ENCODE data around the gene SLC7A6. TPM values are rescaled to one million over a fixed set of nuclear protein-coding genes. Genes with fewer than 3 reads are reported as not detected.
A peak's percentile ranks its signal among the peaks of the same experiment; 100 is the strongest.

SLC7A6 gene
- total and polyA plus RNA-seq, 2 of the 13 experiments (the other 11 are each of a cell fraction or from before 2014, with no cell fraction given): 35.8 to 70.8 TPM

GRCh38 chr16:68228652-68229051 lies 35.7 kb upstream of the SLC7A6 start:
- DNase-seq (ENCODE audit: low spot score): no peak

GRCh38 chr16:68229431-68230175 lies 34.7 kb upstream of the SLC7A6 start:
- H2AFZ ChIP-seq (ENCODE audit: low read length): no peak overlapping the region
- BruUV-seq (replicated peaks): no TSS peak
- WGBS (ENCODE audit: low lambda C conversion rate): 77% methylated on average over 4 of the region's 4 CpGs
- no peak overlapping the region for H3K4me2 ChIP-seq (ENCODE audit: low read depth, low read length)
- no peaks in the 10 kb centered on the region for H3K9me3 ChIP-seq (ENCODE audit: low read length)
- peaks cover 13% of the 10 kb centered on the region for H3K79me2 ChIP-seq (ENCODE audit: insufficient read depth, low read length)
- FAIRE-seq (peak; percentile 95), DNase-seq (ENCODE audit: low spot score) (peak; percentile 64), ATAC-seq (peak; percentile 1; the same call in 1 of the 3 replicates)
- H3K4me3 ChIP-seq (replicated peaks in 1 of 3; ENCODE audit: insufficient read depth in 1 of 3, low read depth in 2 of 3, low read length in 3 of 3): no peak overlapping the region
- peaks cover 38% of the 10 kb centered on the region for H3K4me1 ChIP-seq (ENCODE audit: insufficient read depth, low read length)
- no peak overlapping the region for H3K9ac ChIP-seq (ENCODE audit: insufficient read depth, low read depth, low read length)
- intact Hi-C loops (cut with micrococcal nuclease; ENCODE audit: unreplicated experiment) (loop anchor here (1.0 to 5.0 kb wide), 3 partner anchors 37 to 237 kb away; no protein-coding TSS in a partner anchor), in situ Hi-C loops (cut with HindIII; ENCODE audit: extremely low pct_ligation_motif_present, low pct_unique_long_range_greater_than_20kb) (loop anchor here (10.0 kb wide), 1 partner anchor 145 kb away; the partner anchor contains the start of gene NFATC3)
- H3K27ac ChIP-seq (ENCODE audit: extremely low read length, insufficient read depth, low read length): no peak overlapping the region
- H3K36me3 ChIP-seq (replicated peaks in 1 of 2; ENCODE audit: control insufficient read depth in 1 of 2, insufficient read depth in 2 of 2, low read length in 2 of 2): peaks cover 39 to 77% of the 10 kb centered on the region in 2 experiments
- H3K27me3 ChIP-seq (ENCODE audit: control insufficient read depth in 1 of 2, insufficient read depth in 2 of 2, low read length in 2 of 2): no peaks in the 10 kb centered on the region
- H4K20me1 ChIP-seq (ENCODE audit: insufficient read depth, low read length): peaks cover 40% of the 10 kb centered on the region
- CTCF ChIA-PET (ENCODE audit: low intra/inter-chr PET ratio, low total read pairs): interaction anchor here (0.8 to 1.3 kb wide), 2 partner anchors 189 to 236 kb away, joined by 3 read pairs; no protein-coding TSS in a partner anchor
- POLR2A ChIA-PET: interaction anchor here (0.6 to 1.5 kb wide), 6 partner anchors 9 to 179 kb away, joined by 3 to 5 read pairs (median 3); no protein-coding TSS in a partner anchor
- TF ChIP-seq SOX13 (IDR thresholded peaks at IDR 0.05) (no peak), SOX13 (CRISPR knock-in tag; conservative IDR thresholded peaks at IDR 0.05 in 1 of 2, IDR thresholded peaks at IDR 0.05 in 1 of 2) (0 out of 4 replicates have a peak, but pooled peaks of 1 of the 2 experiments have one; percentile 18), SPEN (CRISPR knock-in tag; IDR thresholded peaks at IDR 0.05; ENCODE audit: low read depth) (0 out of 2 replicates have a peak, but pooled peaks have one; percentile 36), SSRP1 (CRISPR knock-in tag; IDR thresholded peaks at IDR 0.05) (0 out of 2 replicates have a peak, but pooled peaks have one; percentile 15), IRF9 (CRISPR knock-in tag; IDR thresholded peaks at IDR 0.05; ENCODE audit: borderline replicate concordance) (0 out of 2 replicates have a peak, but pooled peaks have one; percentile 21), GFI1 (CRISPR knock-in tag; IDR thresholded peaks at IDR 0.05; ENCODE audit: borderline replicate concordance) (no peak), RBM22 (optimal IDR thresholded peaks at IDR 0.05; ENCODE audit: low read length) (peak; percentile 77), FOXA3 (CRISPR knock-in tag; IDR thresholded peaks at IDR 0.05) (0 out of 2 replicates have a peak, but pooled peaks have one; percentile 7), ZNF639 (CRISPR knock-in tag; conservative IDR thresholded peaks at IDR 0.05) (no peak), ZNF501 (CRISPR knock-in tag; IDR thresholded peaks at IDR 0.05) (peak; percentile 16; the same call in 1 of the 2 replicates)

More at GRCh38 chr16:68228652-68229051, 35.7 kb upstream of the SLC7A6 start:
- no peak overlapping the region for H3K9ac ChIP-seq (ENCODE audit: insufficient read depth, low read depth, low read length)
- ATAC-seq (no peak), FAIRE-seq (peak; percentile 60)
- H3K79me2 ChIP-seq (ENCODE audit: insufficient read depth, low read length): peaks cover 5% of the 10 kb centered on the region
- WGBS (ENCODE audit: low lambda C conversion rate): 99% methylated on average over 3 of the region's 3 CpGs
- no TSS peak for BruUV-seq (replicated peaks)
- TF ChIP-seq RBM22 (optimal IDR thresholded peaks at IDR 0.05; ENCODE audit: low read length): peak; percentile 73
- peak; percentile 65; the same call in 1 of the 2 replicates for TF ChIP-seq ZC3H4 (CRISPR knock-in tag; IDR thresholded peaks at IDR 0.05; ENCODE audit: borderline replicate concordance)
- peak; percentile 39; the same call in 1 of the 2 replicates for TF ChIP-seq ZC3H13 (CRISPR knock-in tag; IDR thresholded peaks at IDR 0.05)
- TF ChIP-seq POLR2G (IDR thresholded peaks at IDR 0.05; ENCODE audit: low read depth, low read length): 0 out of 2 replicates have a peak, but pooled peaks have one; percentile 18
- TF ChIP-seq POLR2A (IDR thresholded peaks at IDR 0.05; ENCODE audit: insufficient read depth in 1 of 2, low read depth in 2 of 2, low read length in 2 of 2): no peak
- TF ChIP-seq ZNF235 (CRISPR knock-in tag; IDR thresholded peaks at IDR 0.05; ENCODE audit: borderline replicate concordance): no peak
- peak; percentile 42 for TF ChIP-seq POLR2AphosphoS5 (IDR thresholded peaks at IDR 0.05; ENCODE audit: low read depth, low read length)
- H3K27me3 ChIP-seq (ENCODE audit: control insufficient read depth in 1 of 2, insufficient read depth in 2 of 2, low read length in 2 of 2): no peaks in the 10 kb centered on the region
- H3K4me3 ChIP-seq (replicated peaks in 1 of 3; ENCODE audit: insufficient read depth in 1 of 3, low read depth in 2 of 3, low read length in 3 of 3): no peak overlapping the region
- POLR2A ChIA-PET: interaction anchor here (0.7 to 3.1 kb wide), 6 partner anchors 8 to 149 kb away, joined by 3 to 24 read pairs (median 4); partner anchors contain the start of genes ESRP2, NFATC3, PLA2G15 and PRMT7
- H3K9me3 ChIP-seq (ENCODE audit: low read length): no peaks in the 10 kb centered on the region
- H2AFZ ChIP-seq (ENCODE audit: low read length): no peak overlapping the region
- in situ Hi-C loops (cut with HindIII; ENCODE audit: extremely low pct_ligation_motif_present, low pct_unique_long_range_greater_than_20kb): no loop called here
- H3K4me2 ChIP-seq (ENCODE audit: low read depth, low read length): no peak overlapping the region
- H3K4me1 ChIP-seq (ENCODE audit: insufficient read depth, low read length): peaks cover 28% of the 10 kb centered on the region
- H4K20me1 ChIP-seq (ENCODE audit: insufficient read depth, low read length): peaks cover 31% of the 10 kb centered on the region
- no peak overlapping the region for H3K27ac ChIP-seq (ENCODE audit: extremely low read length, insufficient read depth, low read length)
- intact Hi-C loops (cut with micrococcal nuclease; ENCODE audit: unreplicated experiment): loop anchor here (1.0 to 5.0 kb wide), 3 partner anchors 36 to 236 kb away; no protein-coding TSS in a partner anchor
- H3K36me3 ChIP-seq (replicated peaks in 1 of 2; ENCODE audit: control insufficient read depth in 1 of 2, insufficient read depth in 2 of 2, low read length in 2 of 2): peaks cover 39 to 76% of the 10 kb centered on the region in 2 experiments
- CTCF ChIA-PET (ENCODE audit: low intra/inter-chr PET ratio, low total read pairs): interaction anchor here (1.0 to 1.3 kb wide), 2 partner anchors 135 to 236 kb away, joined by 3 read pairs; no protein-coding TSS in a partner anchor
